ENCODE data around the gene FLCN. TPM values are rescaled to one million over a fixed set of nuclear protein-coding genes. Genes with fewer than 3 reads are reported as not detected.

The FLCN gene
- total RNA-seq, 8 experiments from 2014 or later, result 9.7 to 47.0 (median 27.0) TPM

- H3K4me3 ChIP-seq, result no peak overlapping the region
- in situ Hi-C loops (cut with MboI; ENCODE audit: low pct_unique_long_range_greater_than_20kb in 2 of 9, low sequenced_read_pairs in 9 of 9, unreplicated experiment in 9 of 9), result no loop called here
- no peaks in the 10 kb centered on the region for H3K4me1 ChIP-seq (replicated peaks in 1 of 2)
- ATAC-seq (replicated peaks in 6 of 8), result peak in 4 of 8 experiments; percentile 32 to 66 (median 41)
- WGBS, 10 experiments, result 60 to 100% (median 90%) methylated on average over 2 to 14 of the region's 26 CpGs
- H3K27ac ChIP-seq, result no peak overlapping the region
Measured at GRCh38 chr17:17229416-17230384, 7.3 kb downstream of the FLCN start.

DNA sequence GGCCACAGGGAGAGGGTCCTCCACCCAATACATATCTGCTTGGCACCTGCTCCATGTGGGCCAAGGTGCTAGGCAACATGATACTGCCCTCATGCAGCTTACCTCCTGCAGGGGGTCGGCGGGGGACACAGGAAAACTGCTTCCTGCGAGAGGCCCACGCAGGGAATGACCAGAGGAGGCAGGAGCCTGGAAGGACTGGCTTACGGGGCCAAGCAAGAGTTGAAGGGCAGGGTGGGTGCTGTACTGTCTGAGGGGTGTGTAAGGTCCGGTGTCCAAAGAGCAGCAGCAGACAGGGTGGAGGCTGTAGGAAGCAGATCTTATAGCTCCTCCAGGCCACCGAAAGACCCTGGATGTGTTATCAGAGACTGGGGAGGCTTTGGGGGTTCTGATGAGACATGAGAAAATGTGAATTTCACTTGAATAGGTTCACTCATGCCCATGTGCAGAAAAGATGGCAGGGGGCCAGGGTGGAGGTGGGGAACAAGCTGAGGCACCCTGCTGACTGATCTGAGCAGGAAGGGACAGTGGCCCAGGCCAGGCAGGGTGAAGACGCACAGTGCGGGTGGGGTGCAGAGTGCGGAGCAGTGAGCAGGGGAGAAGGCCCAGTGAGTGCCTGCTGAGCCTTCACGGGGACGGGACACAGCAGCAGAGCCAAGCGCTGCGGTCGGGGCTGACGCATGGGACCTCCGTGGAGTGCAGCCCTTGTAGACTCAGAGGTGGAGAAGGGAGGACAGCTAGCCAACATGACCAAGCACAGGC, 8.3 kb downstream of the FLCN start:
- Histone ChIP-seq H3K27ac (no peak overlapping the region), H3K4me1 (replicated peaks in 1 of 2) (no peaks in the 10 kb centered on the region), H3K4me3 (no peak overlapping the region)
- WGBS, 10 experiments, result 94 to 100% (median 98%) methylated on average over 1 to 8 of the region's 17 CpGs; no CpG with 5 or more reads in 6 of the 10 experiments
- in situ Hi-C loops (cut with MboI; ENCODE audit: low pct_unique_long_range_greater_than_20kb in 2 of 9, low sequenced_read_pairs in 9 of 9, unreplicated experiment in 9 of 9), result no loop called here
- ATAC-seq (replicated peaks in 6 of 8), result peak in 1 of 8 experiments; percentile 16

- in situ Hi-C loops (cut with MboI; ENCODE audit: low pct_unique_long_range_greater_than_20kb in 2 of 9, low sequenced_read_pairs in 9 of 9, unreplicated experiment in 9 of 9), result no loop called here
- Histone ChIP-seq H3K27ac (no peak overlapping the region), H3K4me1 (replicated peaks in 1 of 2) (no peaks in the 10 kb centered on the region), H3K4me3 (no peak overlapping the region)
- no peak for ATAC-seq (replicated peaks in 6 of 8)
- WGBS, 10 experiments, result 53 to 95% (median 87%) methylated on average over 1 to 14 of the region's 25 CpGs; no CpG with 5 or more reads in 3 of the 10 experiments
Measured at GRCh38 chr17:17227608-17228520, 9.1 kb downstream of the FLCN start.

GRCh38 chr17:17226451-17227265, 10.3 kb downstream of the FLCN start:
- Histone ChIP-seq H3K4me1 (replicated peaks in 1 of 2) (no peaks in the 10 kb centered on the region), H3K27ac (no peak overlapping the region), H3K4me3 (no peak overlapping the region)
- WGBS, 10 experiments, result 83 to 100% (median 95%) methylated on average over 1 to 11 of the region's 16 CpGs; no CpG with 5 or more reads in 2 of the 10 experiments
- no peak for ATAC-seq (replicated peaks in 6 of 8)
- in situ Hi-C loops (cut with MboI; ENCODE audit: low pct_unique_long_range_greater_than_20kb in 2 of 9, low sequenced_read_pairs in 9 of 9, unreplicated experiment in 9 of 9), result no loop called here

DNA sequence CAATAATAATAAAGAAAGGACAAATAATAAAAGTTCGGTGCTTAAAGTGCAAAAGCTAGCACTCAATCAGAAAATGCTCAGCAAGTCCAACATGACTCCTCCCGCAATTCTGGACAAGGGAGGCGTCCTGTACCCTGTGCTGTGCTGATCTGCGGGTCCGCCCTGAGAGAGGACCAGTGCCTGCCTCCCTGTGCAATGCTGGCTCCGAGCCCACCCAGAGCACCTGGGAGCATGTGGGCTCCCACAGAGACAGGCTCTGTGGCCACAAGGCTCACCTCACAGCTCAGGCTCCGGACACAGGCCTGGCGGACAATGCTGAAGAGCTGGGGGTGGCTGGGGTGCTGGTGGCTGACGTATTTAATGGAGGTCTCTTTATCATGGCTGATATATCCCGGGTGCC, 11.1 kb downstream of the FLCN start:
- Histone ChIP-seq H3K27ac (no peak overlapping the region), H3K4me3 (no peak overlapping the region), H3K4me1 (replicated peaks in 1 of 2) (no peaks in the 10 kb centered on the region)
- WGBS, 10 experiments, result 63 to 100% (median 95%) methylated on average over 1 to 6 of the region's 10 CpGs; no CpG with 5 or more reads in 4 of the 10 experiments
- in situ Hi-C loops (cut with MboI; ENCODE audit: low pct_unique_long_range_greater_than_20kb in 2 of 9, low sequenced_read_pairs in 9 of 9, unreplicated experiment in 9 of 9), result no loop called here
- no peak for ATAC-seq (replicated peaks in 6 of 8)

- WGBS, 10 experiments, result 92 to 100% (median 98%) methylated on average over 1 to 5 of the region's 8 CpGs; no CpG with 5 or more reads in 2 of the 10 experiments
- Histone ChIP-seq H3K27ac (no peak overlapping the region), H3K4me1 (replicated peaks in 1 of 2) (no peaks in the 10 kb centered on the region), H3K4me3 (no peak overlapping the region)
- in situ Hi-C loops (cut with MboI; ENCODE audit: low pct_unique_long_range_greater_than_20kb in 2 of 9, low sequenced_read_pairs in 9 of 9, unreplicated experiment in 9 of 9), result loop anchor here in 1 of 9 experiments (25.0 kb wide), 1 partner anchor 212 kb away; no protein-coding TSS in a partner anchor
- ATAC-seq (replicated peaks in 6 of 8), result no peak
Measured at GRCh38 chr17:17224137-17224536, 12.8 kb downstream of the FLCN start.

DNA sequence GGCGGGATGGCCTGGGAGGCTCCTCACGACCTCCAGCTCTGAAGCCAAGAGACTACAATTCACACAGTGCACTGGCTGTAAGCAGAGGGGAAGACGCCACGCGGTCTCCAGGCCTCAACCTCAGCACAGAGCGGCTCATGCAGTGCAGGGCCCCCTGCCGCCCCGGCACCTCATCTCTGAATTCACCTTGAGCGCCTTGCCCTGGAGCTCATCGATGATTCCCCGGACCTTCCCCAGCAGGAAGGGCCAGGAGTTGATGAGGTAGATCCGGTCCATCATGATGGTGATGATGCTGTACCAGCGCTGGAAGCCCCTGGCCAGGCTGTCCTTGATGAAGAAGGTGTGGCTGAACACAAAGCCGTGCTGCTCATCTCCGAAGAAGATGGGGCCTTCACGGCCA, 13.2 kb downstream of the FLCN start:
- Histone ChIP-seq H3K4me3 (no peak overlapping the region), H3K27ac (no peak overlapping the region), H3K4me1 (replicated peaks in 1 of 2) (no peaks in the 10 kb centered on the region)
- no peak for ATAC-seq (replicated peaks in 6 of 8)
- in situ Hi-C loops (cut with MboI; ENCODE audit: low pct_unique_long_range_greater_than_20kb in 2 of 9, low sequenced_read_pairs in 9 of 9, unreplicated experiment in 9 of 9), result loop anchor here in 1 of 9 experiments (25.0 kb wide), 1 partner anchor 211 kb away; no protein-coding TSS in a partner anchor
- 85 to 100% (median 93%) methylated on average over 1 to 6 of the region's 16 CpGs; no CpG with 5 or more reads in 3 of the 10 experiments for WGBS, 10 experiments

GRCh38 chr17:17221329-17221728, 15.6 kb downstream of the FLCN start:
- Histone ChIP-seq H3K4me1 (replicated peaks in 1 of 2) (no peaks in the 10 kb centered on the region), H3K27ac (no peak overlapping the region), H3K4me3 (no peak overlapping the region)
- 73 to 100% (median 92%) methylated on average over 2 to 11 of the region's 22 CpGs; no CpG with 5 or more reads in 5 of the 10 experiments for WGBS, 10 experiments
- in situ Hi-C loops (cut with MboI; ENCODE audit: low pct_unique_long_range_greater_than_20kb in 2 of 9, low sequenced_read_pairs in 9 of 9, unreplicated experiment in 9 of 9), result loop anchor here in 1 of 9 experiments (25.0 kb wide), 1 partner anchor 209 kb away; no protein-coding TSS in a partner anchor
- ATAC-seq (replicated peaks in 6 of 8), result no peak

GRCh38 chr17:17220529-17220928, 16.4 kb downstream of the FLCN start:
- no peaks in the 10 kb centered on the region for H3K4me1 ChIP-seq (replicated peaks in 1 of 2)
- no peak for ATAC-seq (replicated peaks in 6 of 8)
- no peak overlapping the region for H3K4me3 ChIP-seq
- no peak overlapping the region for H3K27ac ChIP-seq
- WGBS, 10 experiments, result 89 to 100% (median 93%) methylated on average over 1 to 5 of the region's 8 CpGs; no CpG with 5 or more reads in 2 of the 10 experiments
- in situ Hi-C loops (cut with MboI; ENCODE audit: low pct_unique_long_range_greater_than_20kb in 2 of 9, low sequenced_read_pairs in 9 of 9, unreplicated experiment in 9 of 9), result loop anchor here in 1 of 9 experiments (25.0 kb wide), 1 partner anchor 208 kb away; no protein-coding TSS in a partner anchor

- 50 to 100% (median 86%) methylated on average over 2 to 3 of the region's 3 CpGs; no CpG with 5 or more reads in 4 of the 10 experiments for WGBS, 10 experiments
- no peak overlapping the region for H3K4me3 ChIP-seq
- peak in 1 of 8 experiments; percentile 52 for ATAC-seq (replicated peaks in 6 of 8)
- in situ Hi-C loops (cut with MboI; ENCODE audit: low pct_unique_long_range_greater_than_20kb in 2 of 9, low sequenced_read_pairs in 9 of 9, unreplicated experiment in 9 of 9), result loop anchor here in 1 of 9 experiments (25.0 kb wide), 1 partner anchor 206 kb away; no protein-coding TSS in a partner anchor
- H3K4me1 ChIP-seq (replicated peaks in 1 of 2), result no peaks in the 10 kb centered on the region
- H3K27ac ChIP-seq, result no peak overlapping the region
Measured at GRCh38 chr17:17217995-17218394, 19.0 kb downstream of the FLCN start.

DNA sequence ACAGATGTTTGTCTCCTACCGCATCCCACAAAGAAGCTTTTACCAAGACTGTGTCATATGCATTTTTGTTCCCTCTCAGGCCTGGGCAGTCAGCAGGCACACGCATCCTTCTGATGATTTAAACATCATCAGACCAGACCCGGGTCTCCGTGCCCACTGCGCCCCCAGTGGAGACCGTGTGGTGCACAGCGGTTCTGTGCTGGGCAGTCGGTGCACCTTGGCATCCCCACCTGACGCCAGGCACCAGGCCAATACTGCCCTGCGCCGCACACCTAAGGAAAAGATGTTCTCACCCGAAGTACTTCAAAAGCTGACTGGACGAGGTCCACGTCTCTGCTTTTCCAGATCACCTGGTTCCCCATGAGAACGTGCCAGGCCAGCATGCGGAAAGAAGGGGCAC, 20.2 kb downstream of the FLCN start:
- in situ Hi-C loops (cut with MboI; ENCODE audit: low pct_unique_long_range_greater_than_20kb in 2 of 9, low sequenced_read_pairs in 9 of 9, unreplicated experiment in 9 of 9), result loop anchor here in 1 of 9 experiments (25.0 kb wide), 1 partner anchor 204 kb away; no protein-coding TSS in a partner anchor
- Histone ChIP-seq H3K4me3 (no peak overlapping the region), H3K4me1 (replicated peaks in 1 of 2) (no peaks in the 10 kb centered on the region), H3K27ac (no peak overlapping the region)
- ATAC-seq (replicated peaks in 6 of 8), result no peak
- 79 to 100% (median 89%) methylated on average over 1 to 8 of the region's 16 CpGs; no CpG with 5 or more reads in 4 of the 10 experiments for WGBS, 10 experiments

All from motor neuron (in vitro differentiated cells).